Stimulated activated CD8-positive, alpha-beta memory T cell treated with anti-CD3 and anti-CD28 coated beads, Interleukin-2, amount 100 ng/mL, for 48 hours (primary cell): ENCODE results near the gene STOM.

ENCODE experiments used
- DNase-seq, 2 donors: peaks; one replicate each; pipeline ENCODE4 v3.0.0-alpha.2; 2020; ENCODE audit warnings: low read depth in 2 of 2

Gene STOM

DNA sequence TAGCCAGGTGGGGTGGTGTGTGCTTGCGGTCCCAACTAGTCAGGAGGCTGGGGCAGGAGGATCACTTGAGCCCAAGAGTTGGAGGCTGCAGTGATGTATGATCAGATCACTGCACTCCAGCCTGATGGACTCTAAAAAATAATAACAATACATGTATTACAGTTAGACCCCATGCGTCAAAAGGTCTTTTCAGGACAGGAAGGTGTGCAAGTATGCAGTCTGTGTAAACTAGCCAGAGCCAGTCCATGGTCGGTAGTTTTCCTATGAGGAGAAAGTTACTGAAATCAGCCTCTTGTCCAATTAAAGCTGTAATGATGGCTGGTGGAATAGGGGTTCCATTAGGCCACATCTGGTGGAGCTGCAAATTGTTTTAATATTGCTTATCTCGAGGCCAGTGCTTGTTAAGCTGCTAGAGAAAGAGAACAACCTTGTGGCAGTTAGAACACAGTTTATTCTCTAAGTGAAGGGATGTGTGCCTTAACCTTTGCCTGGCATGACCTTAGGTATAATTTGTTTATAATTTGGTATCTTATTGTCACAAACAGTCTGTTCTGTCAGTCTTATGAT lies 1.5 kb upstream of the STOM start:
- no peak for DNase-seq

DNA sequence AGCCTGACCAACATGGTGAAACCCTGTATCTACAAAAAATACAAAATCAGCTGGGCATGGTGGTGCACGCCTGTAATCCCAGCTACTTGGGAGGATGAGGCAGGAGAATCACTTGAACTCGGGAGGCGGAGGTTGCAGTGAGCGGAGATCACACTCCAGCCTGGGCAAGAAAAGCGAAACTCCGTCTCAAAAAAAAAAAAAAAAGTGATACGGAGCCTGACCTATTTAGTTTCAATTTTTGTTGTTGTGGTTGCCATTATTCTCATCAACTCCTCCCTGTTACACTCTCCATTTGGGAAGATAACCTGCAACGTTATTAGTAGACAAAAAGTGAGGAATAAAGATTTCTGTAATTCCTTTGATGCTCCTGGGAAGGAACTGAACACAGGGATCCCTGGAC lies 1.3 kb downstream of the STOM start:
- no peak for DNase-seq

DNA sequence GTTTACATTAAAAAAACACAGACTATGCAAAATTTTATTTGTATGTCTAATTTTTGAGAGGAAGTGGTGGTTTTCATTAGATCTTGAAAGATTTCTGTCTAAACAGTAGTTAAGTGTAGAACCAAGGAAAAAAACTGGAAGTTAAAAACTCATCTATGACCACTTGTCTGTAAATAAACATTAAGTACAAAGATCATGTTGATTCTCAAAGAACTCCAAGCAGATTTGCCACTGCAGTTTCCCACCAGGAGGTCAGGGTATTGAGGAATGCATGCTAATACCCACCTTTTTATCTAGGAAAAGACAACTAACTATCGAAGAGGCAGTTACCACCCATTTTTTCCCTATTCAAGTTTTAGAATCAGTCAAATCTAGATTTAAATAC lies 1.9 kb downstream of the STOM start:
- DNase-seq, result no peak

DNA sequence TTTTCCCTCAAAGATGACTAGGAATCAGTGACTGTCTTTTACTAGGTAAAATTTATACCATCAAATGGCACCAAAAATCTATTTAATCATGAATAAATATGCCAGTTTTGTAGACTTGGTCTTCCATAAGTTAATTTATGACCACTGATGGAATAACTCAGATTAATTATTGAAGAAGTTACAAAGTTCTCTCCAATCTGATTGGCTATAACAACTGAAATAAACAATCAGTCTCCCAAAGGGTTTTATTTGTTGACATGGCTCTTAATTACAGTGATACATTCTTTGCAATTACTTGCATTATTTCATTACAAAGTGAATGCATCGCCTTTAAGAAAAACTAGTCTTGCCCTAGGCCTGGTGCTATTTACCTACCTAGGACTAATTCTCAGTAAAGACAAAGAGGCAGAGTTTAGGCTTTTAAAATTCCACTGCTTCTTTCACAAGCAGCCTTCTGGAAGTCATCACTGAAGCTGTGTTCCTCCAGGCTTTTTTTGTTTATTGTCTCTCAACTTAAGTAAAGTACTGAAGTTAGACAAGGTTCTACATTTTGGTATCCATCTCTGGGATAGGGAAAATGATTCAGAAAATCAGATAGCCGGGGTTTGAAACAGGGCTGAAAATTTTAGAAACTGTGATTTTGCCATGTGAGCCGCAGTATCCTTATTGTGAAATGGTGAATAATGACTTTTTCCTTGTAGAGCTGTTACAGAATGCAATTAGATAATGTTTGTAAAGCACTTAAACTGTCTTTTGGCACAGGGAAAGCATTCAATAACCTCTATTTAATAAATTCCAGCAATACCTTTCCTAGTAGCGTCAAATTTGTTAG lies 2.5 kb downstream of the STOM start:
- DNase-seq, result no peak

DNA sequence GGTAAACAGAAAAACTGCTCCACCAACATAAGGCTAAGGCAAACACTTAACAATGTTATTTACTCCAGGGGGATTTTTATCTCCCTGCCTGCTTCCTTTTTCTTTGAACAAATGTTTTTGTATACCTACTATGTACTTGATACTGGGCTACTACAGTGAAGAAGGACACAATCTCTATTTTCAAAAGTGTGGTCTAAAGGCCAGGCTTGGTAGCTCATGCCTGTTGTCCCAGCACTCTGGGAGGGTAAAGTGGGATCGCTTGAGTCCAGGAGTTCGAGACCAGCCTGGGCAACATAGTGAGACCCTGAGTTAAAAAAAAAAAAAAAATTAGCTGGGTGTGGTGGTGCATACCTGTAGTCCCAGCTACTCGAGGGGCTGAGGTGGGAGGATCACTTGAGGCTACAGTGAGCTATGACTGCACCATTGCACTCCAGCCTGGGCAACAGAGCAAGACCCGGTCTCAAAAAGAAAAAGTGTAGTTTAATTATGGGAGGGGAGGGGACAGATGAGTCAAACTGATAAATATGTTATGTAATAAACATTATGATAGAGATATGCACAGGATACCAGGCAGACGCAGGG lies 3.3 kb downstream of the STOM start:
- no peak for DNase-seq

DNA sequence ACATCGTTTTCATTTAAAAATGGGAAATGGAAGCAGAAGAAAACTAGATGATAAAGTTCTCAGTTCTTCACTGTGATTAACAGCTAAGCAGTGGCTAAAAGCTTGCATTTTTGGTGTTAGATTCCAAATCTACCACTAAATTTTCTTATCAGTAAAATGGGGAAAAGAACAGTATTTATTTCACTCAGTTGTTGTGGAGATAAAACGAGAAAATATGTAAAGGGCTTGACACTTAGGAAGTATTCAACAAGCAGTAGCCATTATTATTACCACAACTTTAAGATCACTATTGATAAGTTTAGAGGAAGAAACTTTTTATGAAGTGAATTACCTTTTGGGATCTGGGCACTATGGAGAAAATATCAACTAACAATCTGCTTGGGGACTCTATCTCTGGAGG lies 4.5 kb downstream of the STOM start:
- DNase-seq, result no peak

DNA sequence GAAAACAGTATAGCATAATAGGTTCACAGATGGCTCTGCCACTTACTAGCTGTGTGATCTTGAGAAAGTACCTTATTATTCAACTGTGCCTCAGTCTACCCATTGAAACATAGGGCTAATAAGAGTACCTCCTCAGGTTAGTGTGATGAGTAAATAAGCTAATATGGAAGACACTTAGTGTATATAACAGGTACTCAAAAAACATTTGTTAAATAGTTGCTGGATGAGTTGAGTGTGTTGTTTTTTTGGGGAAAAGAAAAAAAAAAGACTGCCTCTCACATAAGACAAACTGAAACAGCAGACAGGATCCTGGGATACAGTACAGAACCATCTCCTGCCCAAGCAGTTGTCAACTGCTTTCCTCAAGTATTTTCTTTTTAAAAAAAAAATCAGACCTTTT lies 5.2 kb downstream of the STOM start:
- no peak for DNase-seq

DNA sequence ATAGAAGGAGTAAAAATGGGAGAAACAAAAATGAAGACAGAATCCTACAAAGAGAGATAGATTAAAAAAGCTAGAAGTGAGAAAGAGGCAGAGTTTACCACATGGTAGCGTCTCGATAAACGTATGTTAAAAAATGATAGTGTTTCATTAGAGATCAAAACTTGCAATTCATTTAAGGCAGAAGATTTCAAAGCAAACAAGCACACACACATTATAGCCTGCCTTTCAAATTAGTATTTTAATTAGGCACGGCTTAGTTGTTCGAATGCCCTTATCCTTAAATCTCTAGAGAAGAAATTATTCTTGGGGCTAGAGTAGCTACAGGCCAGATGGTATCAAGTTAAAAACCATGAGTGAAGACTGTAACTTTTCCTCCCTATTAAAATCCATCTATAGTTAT lies 6.0 kb downstream of the STOM start:
- no peak for DNase-seq

DNA sequence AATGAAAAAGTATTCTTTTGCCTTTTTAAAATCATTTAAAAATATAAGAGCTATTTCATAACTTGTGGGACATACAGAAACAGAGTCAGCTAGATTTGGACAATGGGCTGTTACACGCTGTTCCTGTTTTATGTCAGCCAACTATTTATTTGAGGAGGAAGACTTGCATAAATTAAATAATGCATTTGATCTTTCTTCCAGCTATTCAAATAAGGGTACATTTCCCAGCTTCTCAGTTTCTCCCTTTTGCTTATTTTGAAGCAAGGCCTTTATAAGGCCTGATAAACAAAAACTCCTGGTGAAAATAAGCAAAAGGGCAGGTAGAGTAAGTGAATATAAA lies 6.5 kb downstream of the STOM start:
- no peak for DNase-seq

DNA sequence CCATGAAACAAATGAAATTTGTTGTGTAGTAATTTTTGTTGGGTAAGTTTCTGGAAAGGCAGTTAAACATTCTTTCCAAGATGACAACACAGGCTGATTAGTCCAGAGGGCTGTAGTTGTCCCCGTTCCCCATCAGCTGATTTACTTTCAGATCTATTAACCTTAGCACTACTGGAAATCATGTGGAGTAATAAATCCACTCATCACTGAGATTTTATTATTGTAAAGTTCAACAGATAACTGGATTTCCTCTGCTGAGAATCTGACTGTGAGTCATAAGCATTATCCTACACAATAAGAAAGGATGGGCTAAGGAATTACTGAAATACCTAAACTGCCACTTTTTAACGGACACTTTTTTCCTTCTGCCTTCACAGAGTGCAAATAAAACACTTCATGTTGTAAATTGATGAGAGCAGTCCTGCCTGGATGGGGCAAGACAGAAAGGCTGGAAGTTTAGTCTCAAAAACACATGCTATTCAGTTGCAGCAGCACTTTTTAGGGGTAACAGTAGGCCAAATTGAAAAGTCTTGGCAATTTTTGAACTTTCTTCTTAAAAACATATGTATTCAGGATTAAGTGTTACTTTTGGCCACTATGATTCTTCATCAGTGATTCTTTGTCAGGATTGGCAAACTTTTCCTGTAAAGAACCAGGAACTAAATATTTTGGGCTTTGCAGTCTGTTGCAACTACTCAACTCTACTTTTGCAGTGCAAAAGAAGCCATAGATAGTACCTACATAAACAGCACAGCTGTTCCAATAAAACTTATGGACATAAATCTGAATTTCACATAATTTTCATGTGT lies 7.0 kb downstream of the STOM start:
- DNase-seq, result no peak

DNA sequence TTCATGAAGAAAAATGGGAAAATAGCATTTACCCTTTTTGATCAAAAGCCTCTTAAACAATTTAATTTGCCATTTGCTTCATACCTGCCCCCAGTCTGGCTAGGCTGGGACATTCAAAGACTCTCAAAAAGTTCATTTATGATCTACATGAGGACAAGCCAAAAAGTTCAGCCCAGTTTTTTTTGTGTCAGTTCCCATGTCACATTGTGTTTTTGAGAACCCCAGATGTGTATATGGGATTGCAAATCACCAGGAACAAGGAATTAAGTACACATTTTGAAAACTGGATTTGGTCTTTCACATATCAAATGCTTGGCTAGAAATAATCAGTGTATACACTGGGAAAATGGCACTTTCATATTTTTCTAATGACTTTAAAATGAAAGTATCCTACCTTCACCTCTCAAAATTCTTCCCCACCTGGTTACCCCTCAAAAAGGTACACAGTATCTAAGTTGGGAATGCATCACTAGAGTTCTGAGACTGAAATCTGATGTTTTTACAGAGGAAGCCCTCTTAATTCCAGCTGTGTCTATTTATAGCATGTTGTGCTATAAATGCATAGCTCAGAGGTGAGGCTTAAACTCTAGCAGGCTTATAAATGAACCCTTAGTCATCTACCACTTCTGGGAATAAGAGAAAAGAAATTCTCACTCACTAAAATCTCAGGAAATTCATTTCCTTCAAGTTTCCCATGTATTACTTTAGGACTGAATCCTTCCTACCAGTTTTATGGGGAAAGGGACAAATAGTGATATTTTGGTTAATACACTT lies 9.3 kb downstream of the STOM start:
- DNase-seq, result no peak

DNA sequence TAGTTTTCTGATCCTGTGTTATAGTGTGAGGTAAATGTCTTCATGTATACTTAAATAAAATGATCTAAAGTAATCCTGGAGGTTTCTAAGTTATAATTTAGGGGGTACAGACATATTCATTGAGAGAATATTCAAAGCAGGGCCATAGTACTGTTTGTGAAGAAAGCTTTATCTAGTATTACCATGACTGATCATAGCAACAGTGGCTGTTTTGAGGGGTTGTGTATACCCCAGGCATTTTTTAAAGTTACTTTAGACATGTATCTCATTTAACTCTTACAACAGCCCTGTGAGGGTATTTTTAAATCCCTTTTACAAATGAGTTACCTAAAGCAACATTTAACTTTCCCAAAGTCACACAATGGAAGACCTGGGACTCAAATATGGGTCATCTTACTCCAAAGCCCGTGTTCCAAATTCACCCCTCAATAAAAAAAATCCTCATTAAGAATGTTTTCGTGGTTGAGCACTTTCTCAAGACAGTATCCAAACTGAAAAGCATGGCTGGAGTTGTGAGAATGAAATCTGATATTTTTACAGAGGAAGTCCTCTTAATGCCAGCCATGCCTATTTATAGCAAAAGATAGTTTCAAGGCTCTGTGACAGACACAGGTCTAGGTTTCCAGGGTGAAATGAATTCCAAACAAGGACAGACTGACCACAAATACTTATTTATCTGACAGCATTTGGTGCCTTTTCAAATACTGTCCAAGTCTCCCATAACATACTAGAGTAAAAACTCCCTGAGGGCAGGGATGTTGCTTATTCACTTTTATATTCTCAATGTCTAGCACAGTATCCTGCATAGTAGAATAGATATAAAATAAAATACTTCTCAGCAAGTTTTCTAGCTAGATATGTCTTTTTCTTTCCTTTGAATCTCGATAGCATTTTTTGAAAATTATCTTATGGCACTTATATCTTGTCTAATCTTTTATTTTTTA lies 10.4 kb downstream of the STOM start:
- DNase-seq, result no peak

DNA sequence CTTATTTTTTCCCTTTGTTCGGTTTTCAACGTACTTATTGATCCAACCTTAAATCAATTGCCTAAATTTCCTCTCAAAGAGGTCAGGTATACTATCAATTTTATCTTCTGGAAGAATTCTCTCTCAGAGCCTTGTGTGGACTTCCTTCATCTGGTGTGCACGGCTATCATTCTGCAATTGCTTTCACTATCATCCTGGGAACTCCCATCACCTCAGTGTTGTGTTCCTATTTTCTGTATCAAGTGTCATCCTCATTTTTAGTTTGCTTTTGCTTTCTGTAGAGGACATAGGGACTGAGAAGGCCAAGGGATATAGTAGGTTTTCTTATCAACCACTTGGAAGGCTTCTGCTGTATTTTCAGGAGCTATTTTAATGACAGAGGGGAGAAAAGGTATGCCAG lies 11.3 kb downstream of the STOM start:
- DNase-seq, result no peak

DNA sequence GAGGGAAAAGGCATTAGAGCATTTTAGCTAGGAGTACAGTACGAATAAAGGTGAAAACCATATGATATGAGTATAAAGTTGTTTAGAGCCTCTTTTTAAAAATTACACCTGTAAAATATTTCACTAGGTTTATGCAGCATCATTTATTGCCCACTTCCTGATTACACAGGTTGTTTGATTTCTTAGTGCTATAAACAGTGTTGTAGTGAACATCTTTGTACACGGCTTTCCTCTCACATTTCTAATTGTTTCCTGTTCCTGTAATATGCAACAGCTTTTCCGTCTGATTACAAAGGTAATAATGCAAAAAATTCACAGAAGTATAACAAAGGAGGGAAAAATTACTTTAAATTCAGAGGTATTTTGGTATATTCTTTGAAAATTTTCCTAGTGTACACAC lies 13.0 kb downstream of the STOM start:
- DNase-seq, result no peak

DNA sequence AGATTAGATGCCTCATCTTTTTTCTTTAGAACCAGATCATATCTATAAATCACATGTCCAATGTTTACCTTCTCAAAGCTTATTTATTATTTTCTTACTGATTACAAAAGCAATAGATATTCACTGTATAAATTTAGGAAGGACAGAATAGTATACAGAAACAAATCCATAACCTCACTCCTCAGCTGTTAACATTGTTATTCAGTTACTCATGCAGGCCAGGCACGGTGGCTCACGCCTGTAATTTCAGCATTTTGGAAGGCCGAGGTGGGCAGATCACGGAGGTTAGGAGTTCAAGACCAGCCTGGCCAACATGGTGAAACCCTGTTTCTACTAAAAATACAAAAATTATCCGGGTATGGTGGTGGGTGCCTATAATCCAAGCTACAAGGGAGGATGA lies 15.3 kb downstream of the STOM start:
- no peak for DNase-seq

DNA sequence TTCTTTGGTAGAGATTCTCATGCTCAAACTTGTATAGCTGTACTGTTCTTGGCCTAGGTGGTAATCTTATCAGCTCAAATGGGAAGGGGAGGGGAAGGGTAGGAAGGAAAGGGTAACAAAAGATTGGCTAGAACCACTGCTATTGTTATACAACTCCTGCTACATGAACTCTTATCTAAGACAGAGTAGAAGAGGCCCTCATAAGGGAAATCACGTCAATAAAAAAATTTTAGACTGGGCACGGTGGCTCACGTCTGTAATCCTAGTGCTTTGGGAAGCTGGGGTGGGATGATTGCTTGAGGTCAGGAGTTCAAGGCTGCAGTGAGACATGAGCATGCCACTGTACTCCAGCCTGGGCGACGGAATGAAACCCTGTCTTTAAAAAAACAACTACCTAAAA lies 15.9 kb downstream of the STOM start:
- DNase-seq, result no peak

DNA sequence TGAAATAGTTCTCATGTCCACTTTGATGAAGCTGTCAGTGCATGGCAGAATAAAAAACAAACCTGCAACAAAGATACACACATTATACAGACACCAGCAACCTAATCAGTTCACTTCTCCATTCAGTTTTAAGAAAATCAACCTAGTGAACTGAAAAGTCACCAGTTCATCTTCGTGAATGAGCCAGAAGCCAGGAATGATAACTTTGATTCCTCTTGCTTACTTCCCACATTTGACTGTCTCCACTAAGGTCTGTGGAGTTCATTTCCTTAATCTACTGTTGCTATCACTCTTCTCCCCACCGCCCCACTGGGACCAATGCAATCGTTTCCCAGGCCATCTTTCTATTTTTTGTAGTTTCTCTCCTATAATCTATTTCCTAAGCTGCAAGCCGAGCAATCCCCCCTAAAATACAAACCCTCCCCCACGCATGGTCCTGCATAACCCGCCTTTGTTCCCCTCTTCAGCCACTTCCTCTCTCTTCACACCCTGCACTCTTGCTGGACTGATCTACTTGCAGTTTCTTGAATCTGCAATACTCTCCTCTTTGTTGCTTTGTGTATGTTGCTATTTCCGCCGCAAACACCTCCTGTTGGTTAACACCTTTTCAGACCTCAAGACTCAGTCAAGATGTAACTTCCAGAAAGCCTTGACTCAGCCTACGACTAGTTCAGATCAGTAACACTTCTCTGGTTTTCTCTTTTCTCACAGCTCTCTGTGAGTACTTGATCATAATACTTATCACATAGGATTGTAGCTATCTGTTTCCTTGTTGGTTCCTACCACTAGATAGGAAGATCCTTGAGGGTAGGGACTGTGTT lies 16.6 kb downstream of the STOM start:
- DNase-seq, result peak in 1 of 2 donors; percentile 23

DNA sequence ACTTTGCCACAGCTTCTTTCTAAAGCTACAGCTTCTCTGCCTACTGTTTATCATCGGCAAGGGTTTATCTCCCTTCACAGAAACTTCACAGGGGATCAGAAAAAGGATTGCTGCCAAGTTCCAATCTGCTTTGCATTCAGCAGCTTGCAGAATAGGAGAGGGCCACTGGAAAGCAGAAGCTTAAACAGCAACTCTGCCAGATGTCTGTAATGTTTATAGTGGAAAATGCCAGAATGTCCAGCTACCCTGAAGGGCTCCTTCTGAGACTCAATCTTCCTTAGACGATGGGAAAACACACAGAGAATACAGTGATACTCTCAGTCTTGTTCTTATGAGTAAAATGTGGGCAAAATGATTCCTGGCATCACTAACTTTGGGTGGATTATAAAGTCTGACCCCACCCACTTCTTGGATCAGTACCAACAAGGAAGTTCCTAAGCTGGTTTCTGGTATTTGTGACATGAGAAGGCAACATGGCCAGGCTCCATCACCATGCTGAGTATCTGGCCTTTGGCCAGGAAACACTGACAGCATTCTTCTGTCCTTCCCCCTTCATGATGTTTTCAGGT lies 19.0 kb downstream of the STOM start:
- no peak for DNase-seq

DNA sequence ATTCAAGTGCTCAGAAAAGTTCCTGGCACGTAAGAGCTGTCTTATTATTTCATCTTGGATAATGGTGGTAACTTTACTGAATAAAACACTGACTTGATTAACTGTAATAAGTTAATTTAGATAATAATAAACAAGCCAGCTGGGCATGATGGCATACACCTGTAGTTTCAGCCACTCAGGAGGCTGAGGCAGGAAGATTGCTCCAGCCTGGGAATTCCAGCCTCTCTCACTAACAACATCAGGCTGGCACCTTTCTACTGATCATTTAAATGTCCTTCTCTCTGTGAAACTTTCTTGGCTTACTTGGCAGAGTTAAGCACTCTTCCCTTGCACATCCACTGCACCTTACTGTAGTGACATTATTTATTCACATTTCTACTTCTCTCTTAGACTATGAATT lies 20.0 kb downstream of the STOM start:
- no peak for DNase-seq

DNA sequence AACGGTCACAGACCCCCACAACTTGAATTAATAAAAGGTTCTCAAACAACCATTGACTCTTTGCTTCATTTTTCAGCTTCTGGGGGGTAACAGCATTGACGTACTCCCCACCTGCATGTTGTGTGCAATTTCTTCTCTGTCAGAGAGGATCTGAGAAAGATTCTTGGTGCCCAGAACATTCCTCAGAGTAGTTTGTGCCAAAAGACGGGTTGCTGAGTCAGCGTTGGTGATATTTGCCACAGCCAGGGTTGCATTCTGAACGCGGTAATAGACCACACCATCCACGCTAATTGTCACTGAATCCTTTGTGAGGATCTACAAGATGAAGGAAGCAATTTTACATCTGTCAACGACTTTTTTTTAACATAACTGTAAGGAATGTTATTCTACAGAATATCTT lies 21.0 kb downstream of the STOM start:
- DNase-seq, result no peak
